Activated CD8-positive, alpha-beta memory T cell treated with anti-CD3 and anti-CD28 coated beads for 48 hours (primary cell): ENCODE data around the gene RTL1.

Experiments used
- DNase-seq, 3 experiments: peaks; one replicate each; pipeline ENCODE4 v3.0.0-alpha.2; 2020; ENCODE audit warnings: low read depth in 2 of 3, low spot score in 2 of 3

Gene RTL1

DNA sequence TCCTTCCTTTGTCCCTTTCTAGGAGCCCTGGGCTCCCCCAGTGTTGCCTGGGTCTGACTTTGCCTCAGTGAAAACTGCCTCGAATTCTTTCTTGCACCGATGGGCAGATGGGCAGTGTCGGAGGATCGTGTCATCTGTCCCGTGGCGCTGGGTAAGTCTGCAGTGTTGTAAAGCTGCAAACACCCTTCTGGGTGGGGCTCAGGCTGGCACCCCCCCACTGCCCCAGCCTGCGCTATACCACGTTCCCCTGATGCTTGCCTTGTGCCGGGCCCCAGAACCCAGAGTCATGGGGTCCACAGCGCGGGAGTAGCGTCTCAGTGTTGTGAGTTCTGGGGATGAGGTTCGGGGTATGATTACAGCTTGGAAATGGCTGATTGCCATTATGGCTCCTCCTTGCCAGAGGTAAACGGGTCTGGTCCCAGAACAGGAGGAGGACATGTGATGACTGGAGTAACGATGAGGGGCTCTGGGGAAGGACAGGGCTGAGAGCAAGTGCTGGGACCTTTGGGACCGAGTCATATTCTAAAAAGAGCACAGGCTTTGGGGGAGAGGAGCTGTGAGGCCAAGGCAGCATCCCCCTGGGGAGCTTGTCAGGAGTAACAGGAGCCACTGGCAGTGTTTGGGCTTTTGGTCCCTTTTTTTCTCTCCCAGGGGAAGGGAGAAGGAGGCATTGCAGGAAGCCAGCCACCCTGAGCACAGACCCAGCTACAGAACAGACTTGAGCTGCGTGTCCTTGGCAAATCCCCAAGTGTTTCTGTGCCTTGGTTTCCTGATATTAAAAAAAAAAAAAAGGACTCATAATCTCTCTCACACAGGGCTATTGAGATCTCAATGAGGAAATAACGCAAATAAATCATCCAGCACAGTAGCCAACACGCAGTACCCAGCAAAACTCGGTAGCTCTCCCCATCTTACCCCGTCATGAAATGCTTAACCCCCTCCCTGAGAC, 4.3 kb downstream of the RTL1 start:
- DNase-seq: no peak

DNA sequence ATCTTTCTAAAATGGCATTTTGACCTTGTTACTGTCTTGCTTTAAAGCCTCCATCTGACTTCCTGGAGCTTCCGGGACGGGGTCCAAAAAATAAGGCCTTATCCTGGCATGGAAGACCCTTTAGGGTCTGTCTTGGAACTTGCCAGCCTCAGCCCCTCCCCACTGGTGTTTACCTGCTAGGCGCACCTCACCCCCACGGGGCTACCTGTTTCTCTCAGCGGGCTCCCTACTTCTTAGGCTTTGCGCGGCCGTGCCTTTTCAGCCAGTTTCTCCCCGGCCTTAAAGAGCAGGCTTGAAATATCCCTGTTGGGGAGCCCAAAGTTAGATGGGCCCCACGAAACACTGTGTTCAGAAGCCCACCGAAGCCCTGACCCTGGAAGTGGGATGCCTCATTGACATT, 5.1 kb downstream of the RTL1 start:
- no peak for DNase-seq

DNA sequence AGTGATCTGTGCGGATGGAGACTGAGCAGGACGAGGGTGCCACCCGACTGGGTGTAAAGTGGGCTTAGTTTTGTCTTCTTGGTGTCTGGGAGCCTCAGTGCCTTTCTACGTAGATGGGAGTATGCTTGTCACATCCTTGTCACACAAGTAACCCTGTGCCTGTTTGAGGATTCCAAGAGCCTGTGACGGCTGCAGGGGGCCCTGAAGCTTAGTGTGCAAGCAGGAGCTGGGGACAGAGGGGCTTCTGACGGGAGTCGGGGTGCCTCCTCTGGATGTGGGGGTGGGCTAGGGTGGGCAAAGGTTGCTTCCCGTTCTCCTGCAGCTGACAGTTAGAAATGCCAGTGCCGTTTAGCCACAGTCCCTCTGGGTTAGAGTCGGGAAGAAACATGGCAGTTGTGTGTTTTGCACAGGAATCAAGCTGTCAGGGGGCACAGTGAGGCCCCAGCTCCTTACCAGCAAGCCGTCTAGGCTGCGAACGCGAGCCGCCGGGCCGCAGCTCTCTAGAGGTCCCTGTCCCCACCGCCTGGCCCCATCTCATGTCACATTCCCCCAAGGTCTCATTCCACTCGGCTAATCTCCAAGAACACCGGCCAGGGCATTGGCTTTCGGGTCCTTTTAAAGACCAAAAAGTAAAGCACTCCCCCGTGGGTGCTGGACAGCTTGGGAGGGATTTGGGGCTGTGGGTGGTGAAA, 7.0 kb downstream of the RTL1 start:
- DNase-seq: no peak

DNA sequence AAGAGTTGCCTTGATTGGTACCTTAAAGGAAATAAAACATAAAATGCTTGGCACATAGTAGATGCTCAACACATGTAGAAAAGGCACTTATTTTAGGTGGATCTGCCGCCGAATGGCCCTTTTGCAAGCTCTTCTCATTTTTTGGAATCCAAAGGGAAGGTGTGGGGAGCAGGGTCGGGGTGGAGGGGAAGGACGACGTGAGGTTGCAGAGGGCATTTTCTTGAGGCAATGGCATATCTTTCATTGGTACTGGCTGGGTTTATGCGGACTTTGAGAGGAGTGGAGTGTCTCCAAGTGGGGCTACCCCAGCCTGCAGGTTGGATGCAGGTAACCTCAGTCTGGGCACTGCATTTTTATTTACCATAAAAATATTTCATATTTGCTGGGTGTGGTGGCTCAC, 8.1 kb downstream of the RTL1 start:
- DNase-seq: no peak

DNA sequence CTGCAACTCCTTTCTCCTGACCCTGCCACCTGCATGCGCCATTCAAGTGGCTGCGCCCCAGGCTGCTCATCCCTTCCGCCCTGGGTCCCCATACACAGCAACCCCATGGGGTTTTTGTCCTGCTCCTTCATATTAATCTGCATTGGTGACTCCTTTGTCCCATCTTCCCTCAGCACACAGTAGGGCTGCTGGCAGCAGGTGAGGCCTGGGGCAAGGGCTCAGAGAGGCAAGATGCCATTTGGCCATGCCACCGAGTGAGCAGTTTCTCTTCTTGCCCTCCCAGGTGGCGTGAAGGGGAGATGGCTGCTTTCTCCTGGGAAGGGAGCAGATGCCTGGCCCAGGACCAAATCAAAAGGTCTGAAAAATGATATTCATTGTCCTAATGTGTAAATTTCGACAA, 9.1 kb downstream of the RTL1 start:
- no peak for DNase-seq

DNA sequence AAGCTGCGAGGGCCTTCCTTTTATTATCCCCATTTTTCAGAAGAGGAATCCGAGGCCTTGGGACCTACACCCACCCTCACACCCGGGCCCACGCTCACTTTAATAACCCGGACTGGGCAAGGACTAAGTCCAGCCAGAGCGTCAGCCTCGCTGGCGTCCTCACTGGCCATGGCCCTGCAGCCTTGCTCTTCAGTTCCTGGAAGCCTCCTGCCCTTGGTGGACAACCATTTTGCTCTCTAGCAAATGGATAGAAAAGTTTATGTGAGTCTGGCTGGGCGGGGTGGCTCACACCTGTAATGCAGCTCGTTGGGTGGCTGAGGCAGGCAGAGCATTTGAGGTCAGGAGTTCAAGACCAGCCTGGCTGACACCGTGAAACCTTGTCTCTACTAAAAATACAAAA, 9.8 kb downstream of the RTL1 start:
- DNase-seq: no peak

DNA sequence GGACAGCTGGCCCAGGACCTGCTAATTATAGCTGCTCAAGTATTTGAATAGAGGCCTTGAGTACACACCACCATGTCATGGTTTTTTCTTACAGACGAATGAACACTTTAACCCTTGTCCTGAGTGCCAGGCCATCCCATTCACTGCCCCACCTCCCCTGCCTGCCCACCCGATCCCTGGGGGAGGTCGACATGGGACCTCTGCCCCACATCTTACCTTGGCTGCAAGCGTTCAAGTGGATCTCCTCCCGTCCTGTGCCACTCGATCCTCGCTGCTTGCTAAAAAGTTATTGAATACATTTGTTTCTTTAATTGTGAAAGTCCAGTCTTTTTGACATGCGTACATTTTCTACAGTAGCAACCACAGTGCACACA, 10.3 kb downstream of the RTL1 start:
- no peak for DNase-seq

DNA sequence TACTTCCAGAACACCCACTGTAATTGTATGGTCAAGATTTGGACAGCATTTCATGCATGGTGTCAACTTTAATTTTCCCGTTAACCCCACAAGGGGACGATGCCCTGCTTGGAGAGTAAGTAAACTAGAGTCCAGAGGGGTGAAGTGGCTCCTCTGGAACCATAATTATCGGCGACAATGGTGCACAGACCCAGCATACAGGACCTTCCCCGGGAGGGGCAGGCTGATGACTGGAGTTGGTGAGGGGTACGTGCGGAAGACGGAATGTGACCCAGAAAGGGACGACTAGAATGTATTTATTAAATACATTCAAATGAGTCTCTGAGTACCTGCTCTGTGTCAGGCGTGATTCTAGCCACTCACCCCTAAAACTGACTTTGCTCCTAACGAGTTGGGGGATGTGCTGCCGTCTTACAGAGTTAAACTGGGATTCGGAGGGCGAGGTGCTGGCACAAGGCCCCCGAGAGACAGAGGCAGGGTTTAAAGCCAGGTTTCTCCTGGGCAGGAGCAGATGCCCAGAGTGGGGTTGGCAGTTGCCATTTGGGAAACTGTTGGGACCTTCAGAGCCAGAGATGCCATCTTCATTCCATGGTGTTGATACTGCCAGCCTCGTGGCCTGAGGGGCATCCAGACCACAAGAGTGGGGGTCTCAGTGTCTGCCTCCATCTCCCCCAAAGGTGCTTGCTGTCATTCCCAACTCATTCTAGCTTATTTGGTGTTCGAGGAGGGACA, 10.9 kb downstream of the RTL1 start:
- no peak for DNase-seq

DNA sequence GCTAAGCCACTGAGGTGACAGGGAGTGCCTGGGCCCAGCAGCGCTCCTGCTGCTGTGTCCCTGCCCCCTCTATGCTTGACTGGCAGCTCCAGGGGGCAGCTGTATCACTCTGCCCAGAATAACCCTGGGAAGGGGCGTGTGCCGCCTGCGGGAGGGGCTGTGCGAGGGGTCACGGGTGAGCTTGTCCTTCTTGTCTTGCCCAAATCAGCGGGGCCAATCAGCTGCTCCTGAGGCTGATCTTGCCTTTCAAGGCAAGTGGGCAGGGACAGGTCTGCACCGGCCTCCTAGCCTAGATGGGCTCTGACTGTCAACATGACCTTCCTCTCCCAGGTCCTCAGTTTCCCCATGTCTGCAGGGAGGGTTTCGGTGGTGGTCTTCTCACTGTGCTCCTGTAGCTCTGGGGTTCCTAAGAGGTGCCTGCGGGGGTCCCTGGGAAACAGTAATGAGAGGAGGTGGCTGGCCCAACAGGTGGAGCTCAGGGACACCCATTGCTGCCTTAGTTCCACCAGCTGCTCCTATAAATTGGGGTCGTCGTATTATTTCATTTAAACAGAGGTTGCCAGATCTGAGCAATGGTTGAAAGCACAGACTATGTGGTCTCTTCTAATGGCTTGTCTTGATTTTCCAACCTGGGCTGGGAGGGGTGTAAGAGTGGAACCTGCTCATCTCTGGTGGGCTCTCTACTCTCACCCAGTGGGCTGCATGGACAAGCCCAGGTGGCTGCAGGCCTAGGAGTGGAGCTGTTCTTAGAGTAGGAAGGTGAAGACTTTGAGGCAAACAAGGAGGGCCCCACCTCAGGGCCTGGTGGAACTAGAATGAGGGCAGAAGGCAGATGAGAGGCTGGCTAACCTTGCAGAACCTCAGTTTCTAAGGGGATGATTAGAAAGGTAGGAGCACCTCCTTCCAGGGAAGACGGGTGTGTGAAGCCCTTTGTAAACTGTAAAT, 11.7 kb downstream of the RTL1 start:
- no peak for DNase-seq

DNA sequence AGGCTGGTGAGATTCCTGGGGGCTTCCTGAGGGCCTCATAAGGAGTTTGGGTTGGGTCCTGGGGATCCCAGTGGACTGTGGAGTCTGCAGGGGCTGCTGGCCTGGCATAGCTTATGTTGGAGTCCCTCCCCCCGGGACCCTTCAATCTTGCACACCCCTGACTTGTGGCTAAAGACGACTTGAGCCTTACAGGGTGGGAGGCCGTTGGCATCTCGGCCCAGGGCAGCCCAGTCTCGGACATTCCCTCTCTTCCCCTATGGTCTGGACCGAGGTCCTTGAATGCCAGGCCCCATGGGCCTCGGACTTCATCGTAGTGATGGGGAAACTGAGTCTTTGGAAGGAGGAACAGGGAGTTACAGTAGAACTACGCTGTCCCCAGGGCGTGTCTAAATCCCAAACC, 12.5 kb downstream of the RTL1 start:
- DNase-seq: no peak

DNA sequence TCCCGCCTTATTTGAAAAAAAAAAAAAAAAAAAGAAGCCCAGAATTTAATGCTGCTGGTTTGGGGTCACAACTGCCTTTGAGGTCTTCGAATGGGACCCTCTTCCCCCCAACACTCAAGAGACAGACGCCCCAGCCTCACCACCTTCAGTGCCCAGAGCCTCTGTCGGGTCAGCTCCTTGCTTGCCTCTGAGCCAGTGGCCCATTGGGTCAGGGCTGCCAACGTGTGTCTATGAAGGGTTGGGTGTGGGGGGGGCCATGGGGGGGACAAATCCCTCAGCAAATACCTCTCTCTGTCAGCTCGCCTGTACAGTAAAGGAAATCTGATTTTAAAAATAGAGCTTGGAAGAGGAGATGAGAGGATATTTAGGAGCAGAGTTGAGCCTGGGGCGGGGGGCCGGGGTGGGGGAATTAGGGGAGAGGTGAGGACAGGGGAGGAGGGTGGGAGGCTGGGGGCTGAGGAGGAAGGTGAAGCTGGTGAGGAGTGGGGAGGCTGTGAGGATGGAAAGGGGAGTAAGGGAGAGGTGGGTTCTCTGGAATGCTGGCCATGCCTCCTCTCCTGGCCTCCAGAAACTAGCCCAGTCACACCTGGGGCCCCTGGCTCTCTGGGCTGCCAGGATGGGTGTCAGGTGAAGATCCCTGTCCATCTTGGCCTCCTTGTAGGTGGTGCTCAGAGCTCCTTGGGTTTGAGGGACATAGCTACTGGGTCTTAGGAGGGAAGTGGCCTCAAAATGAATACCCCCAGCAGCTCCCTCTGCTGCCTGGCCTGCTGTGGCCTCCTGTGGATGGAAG, 13.3 kb downstream of the RTL1 start:
- DNase-seq: no peak

DNA sequence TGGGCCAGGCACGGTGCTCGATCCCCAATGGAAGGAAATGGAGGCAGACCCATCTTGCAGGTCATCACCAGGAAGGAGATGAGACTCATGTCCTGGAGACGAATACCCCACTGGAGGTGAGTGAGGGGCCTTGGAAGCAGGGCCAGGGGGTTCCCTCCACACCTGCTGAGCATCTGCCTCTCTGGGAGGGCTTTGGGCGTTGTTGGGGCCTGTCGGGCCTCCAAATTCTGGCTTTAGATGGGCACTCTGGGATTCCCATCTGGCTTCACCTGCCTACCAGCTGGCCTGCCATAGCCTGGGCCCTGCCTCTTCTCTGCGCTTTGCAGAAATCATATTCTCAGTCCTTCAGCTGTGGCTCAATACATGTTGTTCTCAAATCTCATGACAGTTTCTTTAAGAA, 13.9 kb downstream of the RTL1 start:
- DNase-seq: no peak

DNA sequence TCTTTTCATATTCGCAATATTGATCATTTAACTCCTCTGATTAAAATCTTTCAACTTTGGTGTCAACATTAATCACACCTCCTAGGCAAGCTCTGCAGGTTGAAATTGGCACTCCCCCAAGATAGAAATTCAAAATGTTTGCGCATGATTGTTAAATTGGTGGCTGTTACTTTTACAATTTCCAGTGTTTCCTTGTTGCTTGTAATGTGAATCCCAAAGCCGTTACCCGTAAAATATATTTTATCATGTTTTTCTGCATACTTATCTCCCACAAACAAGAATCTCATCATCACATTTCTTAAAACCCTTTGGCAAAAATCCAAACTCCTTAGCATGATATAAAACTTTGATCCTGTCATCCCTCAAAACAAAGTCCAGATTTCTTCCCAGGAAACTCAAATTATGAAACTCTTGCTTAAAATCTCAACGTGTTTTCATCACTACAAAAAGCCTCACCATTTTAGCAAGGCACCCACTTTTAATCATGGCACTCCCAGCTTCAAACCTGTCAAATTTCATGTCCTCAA, 14.7 kb downstream of the RTL1 start:
- no peak for DNase-seq

DNA sequence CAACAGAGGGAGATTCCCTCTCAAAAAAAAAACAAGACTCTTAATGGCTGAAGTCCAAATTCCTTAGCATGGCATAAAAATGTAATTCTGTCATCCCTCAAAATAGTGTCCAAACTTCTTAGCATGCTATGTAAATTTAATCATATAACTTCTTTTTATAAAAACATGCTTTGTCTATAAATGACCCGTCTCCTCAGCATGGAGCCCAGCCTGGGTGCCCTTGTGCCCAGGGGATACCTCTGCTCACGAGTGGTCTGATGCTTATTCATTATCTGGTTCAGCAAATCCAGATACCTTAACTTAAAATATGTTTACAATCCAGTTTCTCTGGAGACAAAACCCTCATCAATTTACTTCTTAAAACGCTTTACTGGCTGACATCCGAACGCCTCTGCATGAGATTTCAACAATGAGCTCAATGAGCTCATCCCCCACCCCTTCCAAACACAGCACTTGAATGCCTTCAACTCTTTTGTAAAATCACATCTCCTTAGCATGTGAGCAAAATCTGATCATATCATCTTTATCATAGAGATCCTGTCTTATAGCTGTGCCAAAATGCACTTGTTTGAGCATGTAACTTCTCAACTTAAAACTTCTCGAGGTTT, 15.7 kb downstream of the RTL1 start:
- no peak for DNase-seq

DNA sequence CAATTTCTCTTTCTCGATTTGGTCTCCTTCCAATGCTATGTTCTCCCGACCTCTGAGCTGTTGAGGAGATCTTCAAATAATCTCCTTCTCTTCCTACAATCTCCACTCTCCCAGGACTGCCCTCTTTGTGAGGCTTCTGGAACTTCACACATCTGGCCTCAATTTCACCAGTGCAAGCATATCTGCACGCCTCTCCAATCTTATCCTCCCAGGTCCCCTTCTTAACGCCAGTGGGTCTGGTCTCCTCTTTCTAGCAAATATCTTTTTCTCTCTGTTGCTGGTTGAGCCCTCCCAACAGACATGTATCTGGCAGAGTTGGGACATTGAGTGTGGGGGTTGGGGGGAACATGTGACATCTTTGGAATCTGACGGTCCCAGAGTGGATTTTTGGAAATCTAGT, 17.9 kb downstream of the RTL1 start:
- no peak for DNase-seq

DNA sequence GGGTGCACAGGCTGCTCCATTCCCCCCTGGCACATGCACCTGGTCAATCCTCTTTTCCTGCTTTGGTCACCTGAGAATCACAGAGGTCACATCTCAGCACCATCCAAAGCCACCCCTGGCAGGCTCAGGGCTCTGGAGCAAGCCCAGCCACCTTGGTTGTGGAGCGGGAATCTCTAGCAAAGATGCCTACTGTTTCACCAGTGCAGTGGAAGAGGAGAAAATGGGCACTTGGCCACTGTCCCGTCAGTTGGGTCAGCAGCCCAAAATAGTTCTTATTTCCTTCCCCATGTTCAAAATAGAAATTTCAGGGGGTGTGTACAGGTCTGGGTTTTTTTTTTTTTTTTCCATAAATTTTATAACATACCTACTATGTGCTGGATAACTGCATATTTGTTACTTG, 18.3 kb downstream of the RTL1 start:
- no peak for DNase-seq

DNA sequence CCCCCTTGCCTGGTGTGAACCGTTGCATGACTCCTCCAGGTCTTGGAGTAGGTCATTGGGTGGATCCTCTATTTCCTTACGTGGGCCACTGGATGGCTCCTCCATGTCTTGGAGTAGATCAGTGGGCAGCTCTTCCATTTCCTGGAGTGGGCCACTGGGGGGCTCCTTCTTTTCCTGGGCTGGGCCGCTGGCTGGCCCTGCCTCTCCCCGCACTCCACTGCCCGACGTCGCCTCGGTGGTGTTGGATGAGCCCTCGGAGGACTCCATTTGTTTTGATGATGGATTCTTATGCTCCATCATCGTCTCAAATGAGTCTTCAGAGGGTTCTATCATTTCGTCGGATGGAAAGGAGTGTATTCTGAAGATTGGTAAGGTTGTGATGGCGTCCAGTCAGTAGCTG, 19.1 kb downstream of the RTL1 start:
- DNase-seq: no peak

DNA sequence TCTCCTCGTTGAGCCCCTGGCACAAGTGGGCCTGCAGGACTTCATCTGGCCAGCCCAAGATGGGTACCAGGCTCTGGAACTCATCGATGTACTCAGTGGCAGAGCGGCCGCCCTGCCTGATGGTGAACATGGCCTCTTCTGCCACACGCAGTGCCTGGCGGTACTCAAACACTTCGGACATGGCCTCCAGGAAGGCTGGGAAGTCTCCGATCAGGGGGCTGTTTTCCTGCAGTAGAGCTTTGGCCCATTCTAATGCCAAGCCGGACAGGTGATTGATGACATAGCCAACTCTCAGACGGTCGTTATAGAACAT, 19.8 kb downstream of the RTL1 start:
- no peak for DNase-seq

DNA sequence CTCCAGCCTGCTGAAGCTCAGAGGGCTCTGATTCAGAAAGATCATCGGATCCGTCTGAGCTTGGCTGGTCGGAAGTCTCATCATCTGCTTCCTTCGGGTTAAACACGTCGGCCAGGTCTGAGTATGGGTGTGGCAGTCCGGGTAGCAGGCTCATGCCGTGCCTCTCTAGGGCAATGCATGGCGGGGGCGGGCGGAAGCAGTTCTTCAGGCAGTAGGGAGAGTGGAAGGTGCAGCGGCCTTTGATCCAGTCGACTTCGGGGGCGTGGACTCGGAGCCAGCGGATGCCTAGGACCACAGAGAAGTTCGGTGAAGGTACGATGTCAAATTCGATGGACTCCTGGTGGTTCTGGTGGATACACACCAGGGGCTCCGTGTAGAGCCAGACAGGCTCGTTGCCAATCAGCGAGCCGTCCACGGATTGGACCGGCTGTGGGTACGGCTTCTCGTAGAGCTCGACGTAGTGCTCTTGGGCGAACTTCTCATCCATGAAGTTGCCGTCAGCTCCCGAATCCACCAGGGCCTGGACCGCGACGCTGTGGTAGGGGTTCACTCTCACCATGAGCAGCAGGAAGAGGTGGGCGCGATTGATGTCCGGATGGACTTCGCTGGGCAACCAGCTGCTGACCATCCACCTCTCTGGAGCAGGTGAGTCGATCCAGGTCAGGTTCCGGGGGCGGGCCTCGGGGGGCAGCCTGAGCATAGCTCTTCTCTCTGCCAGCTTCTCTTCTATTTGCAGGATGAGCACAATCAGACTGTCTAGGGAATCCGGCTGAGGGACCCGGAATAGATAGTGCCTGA, 20.3 kb downstream of the RTL1 start:
- no peak for DNase-seq
